Nephron (organoid): ENCODE measurements around the gene INTS1.

Experiments
- H3K27ac Mint-ChIP-seq, 3 experiments: 2 replicates each; pipeline ENCODE4 v1.8.0; 2020; ENCODE audit warnings: mixed read lengths in 3 of 3, mild to moderate bottlenecking in 2 of 3, moderate library complexity in 1 of 3
- H3K27me3 Mint-ChIP-seq: 2 replicates; pipeline ENCODE4 v1.8.0; 2021; ENCODE audit warnings: low read depth, mild to moderate bottlenecking, moderate library complexity, mixed read lengths
- H3K36me3 Mint-ChIP-seq: 2 replicates; pipeline ENCODE4 v1.8.0; 2020; ENCODE audit warnings: low read depth, mixed read lengths
- H3K4me1 Mint-ChIP-seq: 2 replicates; pipeline ENCODE4 v1.8.0; 2020; ENCODE audit warnings: mixed read lengths
- H3K4me3 Mint-ChIP-seq, 3 experiments: 2 replicates each; pipeline ENCODE4 v1.8.0; 2020; ENCODE audit warnings: mild to moderate bottlenecking in 3 of 3, mixed read lengths in 3 of 3, moderate library complexity in 2 of 3
- H3K9me3 Mint-ChIP-seq: 2 replicates; pipeline ENCODE4 v1.8.0; 2020; ENCODE audit warnings: mixed read lengths
- CTCF ChIP-seq, 3 experiments: fragments of 200-600 bp; sonication (generic); IDR thresholded peaks; one replicate each; pipeline ENCODE4 v1.5.0; 2021; ENCODE audit warnings: antibody characterized with exemption in 3 of 3; ENCODE audit not compliant: unreplicated experiment in 3 of 3

The INTS1 gene

DNA sequence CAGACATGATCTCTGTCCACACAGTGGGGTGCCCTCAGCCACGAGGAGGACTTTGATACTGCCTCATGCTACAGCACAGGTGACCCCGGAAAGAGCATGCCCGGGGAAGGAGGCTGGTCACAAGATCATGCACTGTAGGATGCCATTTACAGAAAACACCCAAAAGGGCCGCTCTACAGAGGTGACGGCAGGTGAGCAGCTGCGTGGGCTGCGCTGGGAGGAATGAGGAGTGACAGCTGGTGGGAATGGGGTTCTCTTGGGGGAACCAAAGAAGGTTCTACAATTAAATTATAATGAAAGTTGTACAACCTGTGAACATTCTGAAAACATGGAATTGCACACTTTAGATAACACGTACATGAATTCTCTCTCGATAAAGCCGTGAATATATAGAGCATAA is 12.0 kb downstream of the INTS1 start:
- no peak for TF ChIP-seq CTCF (IDR thresholded peaks at IDR 0.05; ENCODE audit: unreplicated experiment in 3 of 3)
- H3K27me3 Mint-ChIP-seq, result no peaks in the 10 kb centered on the region
- H3K4me1 Mint-ChIP-seq, result no peaks in the 10 kb centered on the region

DNA sequence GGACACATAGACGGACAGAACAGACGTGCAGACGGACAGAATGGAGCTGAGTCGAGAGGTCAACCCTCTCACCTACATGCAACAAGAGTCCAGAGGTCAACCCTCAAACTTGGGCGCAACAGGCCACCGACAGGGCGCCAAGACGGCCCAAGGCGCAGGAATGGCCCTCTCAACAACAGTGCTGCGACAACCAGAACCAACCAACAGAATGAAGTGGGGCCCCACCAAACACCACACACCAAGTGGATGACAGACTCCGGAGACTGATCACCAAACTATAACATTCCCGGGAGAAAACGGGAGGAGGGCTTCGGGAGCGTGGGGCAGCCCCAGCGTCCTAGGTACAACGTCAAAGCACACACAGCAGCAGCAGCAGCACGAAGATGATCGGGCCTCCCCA is 13.4 kb downstream of the INTS1 start:
- Mint-ChIP-seq H3K27me3 (no peaks in the 10 kb centered on the region), H3K9me3 (no peaks in the 10 kb centered on the region), H3K27ac (no peak overlapping the region), H3K4me3 (no peak overlapping the region), H3K36me3 (peaks cover 42% of the 10 kb centered on the region), H3K4me1 (no peaks in the 10 kb centered on the region)
- TF ChIP-seq CTCF (IDR thresholded peaks at IDR 0.05; ENCODE audit: unreplicated experiment in 3 of 3), result no peak

More for the DNA sequence above, 12.0 kb downstream of the INTS1 start:
- no peak overlapping the region for H3K4me3 Mint-ChIP-seq
- H3K9me3 Mint-ChIP-seq, result no peaks in the 10 kb centered on the region
- no peak overlapping the region for H3K27ac Mint-ChIP-seq
- H3K36me3 Mint-ChIP-seq, result peaks cover 42% of the 10 kb centered on the region

GRCh38 chr7:1489336-1489735 is 14.9 kb downstream of the INTS1 start:
- Mint-ChIP-seq H3K9me3 (no peaks in the 10 kb centered on the region), H3K27ac (no peak overlapping the region), H3K27me3 (no peaks in the 10 kb centered on the region), H3K4me1 (no peaks in the 10 kb centered on the region), H3K36me3 (peaks cover 43% of the 10 kb centered on the region), H3K4me3 (no peak overlapping the region)
- TF ChIP-seq CTCF (IDR thresholded peaks at IDR 0.05; ENCODE audit: unreplicated experiment in 3 of 3), result no peak

DNA sequence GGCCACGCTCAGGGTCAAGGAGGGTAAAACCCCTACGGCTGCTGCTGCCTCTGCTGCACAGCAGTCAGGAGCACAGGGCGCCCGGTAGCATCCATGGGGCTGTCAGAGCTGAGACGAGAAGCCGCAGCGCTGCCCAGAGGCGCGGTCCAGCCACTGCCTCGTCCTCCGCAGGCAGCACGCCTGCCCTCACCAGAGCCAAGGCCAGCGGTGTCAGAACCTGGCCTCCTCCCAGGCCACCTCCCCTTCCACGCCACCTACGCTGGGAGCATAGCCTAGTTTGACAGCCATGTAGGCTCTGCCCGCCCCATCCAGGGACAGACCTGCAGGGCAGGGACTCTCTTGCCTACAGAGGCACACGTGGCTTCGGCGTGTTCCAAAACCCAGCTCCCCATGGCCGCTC is 16.2 kb downstream of the INTS1 start:
- TF ChIP-seq CTCF (IDR thresholded peaks at IDR 0.05; ENCODE audit: unreplicated experiment in 3 of 3), result no peak
- no peaks in the 10 kb centered on the region for H3K4me1 Mint-ChIP-seq

DNA sequence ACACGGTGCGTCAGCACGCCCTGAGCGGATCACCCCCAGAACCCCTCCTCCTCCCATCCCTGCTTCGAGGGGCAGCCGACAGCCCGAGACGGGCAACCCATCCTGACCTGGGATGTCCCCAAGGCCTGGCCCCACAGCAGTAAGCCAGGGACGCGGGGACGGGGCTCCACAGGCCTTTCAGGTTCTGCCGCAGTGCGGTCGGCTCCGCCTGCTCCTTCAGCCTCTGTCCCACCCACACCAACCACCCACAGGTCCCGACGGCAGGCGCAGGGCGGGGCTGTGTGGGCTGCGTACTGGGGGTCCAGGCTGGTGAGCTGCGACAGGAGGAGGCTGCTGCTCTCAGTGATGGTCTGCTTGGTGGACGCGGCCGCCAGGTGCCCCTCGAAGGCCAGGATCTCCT is 16.7 kb downstream of the INTS1 start:
- Mint-ChIP-seq H3K36me3 (peaks cover 48% of the 10 kb centered on the region), H3K27ac (no peak overlapping the region), H3K9me3 (no peaks in the 10 kb centered on the region), H3K27me3 (no peaks in the 10 kb centered on the region), H3K4me1 (no peaks in the 10 kb centered on the region), H3K4me3 (no peak overlapping the region)
- no peak for TF ChIP-seq CTCF (IDR thresholded peaks at IDR 0.05; ENCODE audit: unreplicated experiment in 3 of 3)

More for the DNA sequence above, 16.2 kb downstream of the INTS1 start:
- H3K9me3 Mint-ChIP-seq, result no peaks in the 10 kb centered on the region
- H3K27ac Mint-ChIP-seq, result no peak overlapping the region
- no peak overlapping the region for H3K4me3 Mint-ChIP-seq
- peaks cover 50% of the 10 kb centered on the region for H3K36me3 Mint-ChIP-seq
- H3K27me3 Mint-ChIP-seq, result no peaks in the 10 kb centered on the region

- no peaks in the 10 kb centered on the region for H3K4me1 Mint-ChIP-seq
- no peak overlapping the region for H3K4me3 Mint-ChIP-seq
- no peak for TF ChIP-seq CTCF (IDR thresholded peaks at IDR 0.05; ENCODE audit: unreplicated experiment in 3 of 3)
- H3K27ac Mint-ChIP-seq, result no peak overlapping the region
- H3K36me3 Mint-ChIP-seq, result peaks cover 40% of the 10 kb centered on the region
- H3K27me3 Mint-ChIP-seq, result no peaks in the 10 kb centered on the region
- no peaks in the 10 kb centered on the region for H3K9me3 Mint-ChIP-seq
These were observed 17.6 kb downstream of the INTS1 start for GRCh38 chr7:1486571-1486970.
